GM21717 (cell line): ENCODE measurements around the gene TNFRSF19.
A peak's percentile ranks its signal among the peaks of the same experiment; 100 is the strongest.
"Not testable (repeated sequence)": the region's sequence is repeated elsewhere in the genome, so short reads cannot be mapped to it uniquely, and the experiment has no call there.

Experiments
- ATAC-seq: cut with Tn5 transposase; IDR thresholded peaks from one replicate; pipeline ENCODE4 v1.9.1; 2021; ENCODE audit warnings: mild to moderate bottlenecking, moderate library complexity; ENCODE audit not compliant: unreplicated experiment

Gene TNFRSF19

GRCh38 chr13:23570099-23570920 is at the start of gene TNFRSF19:
Gene TNFRSF19, plus strand, starts transcription at chr13:23570412. Its CDS starts 19,772 bp downstream, at chr13:23590184.
- no peak for ATAC-seq

DNA sequence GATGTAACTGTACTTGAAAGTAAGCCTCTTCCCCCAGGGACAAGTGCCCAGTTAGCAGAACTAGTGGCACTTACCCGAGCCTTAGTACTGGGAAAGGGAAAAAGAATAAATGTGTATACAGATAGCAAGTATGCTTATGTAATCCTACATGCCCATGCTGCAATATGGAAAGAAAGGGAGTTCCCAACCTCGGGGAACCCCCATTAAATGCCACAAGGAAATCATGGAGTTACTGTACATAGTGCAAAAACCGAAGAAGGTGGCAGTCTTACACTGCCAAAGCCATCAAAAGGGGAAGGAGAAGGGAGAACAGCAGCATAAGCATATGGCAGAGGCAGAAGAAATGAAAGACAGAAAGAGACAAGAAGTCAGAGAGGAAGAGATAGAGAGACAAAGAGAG is 40.3 kb upstream of the TNFRSF19 start:
- not testable (repeated sequence) for ATAC-seq

DNA sequence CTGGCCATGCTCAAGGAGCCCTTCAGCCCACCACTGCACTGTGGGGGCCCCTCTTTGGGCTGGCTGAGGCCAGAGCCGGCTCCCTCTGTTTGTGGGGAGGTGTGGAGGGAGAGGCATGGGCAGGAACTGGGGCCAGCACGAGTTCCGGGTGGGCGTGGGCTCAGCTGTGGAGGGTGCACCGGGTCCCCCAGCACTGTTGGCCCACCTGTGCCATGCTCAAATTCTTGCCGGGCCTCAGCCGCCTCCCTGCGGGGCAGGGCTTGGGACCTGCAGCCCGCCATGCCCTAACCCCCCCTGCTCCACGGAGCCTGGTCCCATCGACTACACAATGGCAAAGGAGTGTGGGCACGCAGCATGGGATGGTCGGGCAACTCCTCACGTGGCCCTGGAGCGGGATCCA is 38.8 kb upstream of the TNFRSF19 start:
- no peak for ATAC-seq

- no peak for ATAC-seq
Observed at GRCh38 chr13:23534090-23534489, 36.1 kb upstream of the TNFRSF19 start.

GRCh38 chr13:23541221-23541824 is 28.9 kb upstream of the TNFRSF19 start:
- ATAC-seq = no peak

GRCh38 chr13:23544668-23545067 is 25.5 kb upstream of the TNFRSF19 start:
- ATAC-seq = no peak

- no peak for ATAC-seq
Observed at GRCh38 chr13:23547000-23547590, 23.1 kb upstream of the TNFRSF19 start.

GRCh38 chr13:23549724-23550123 is 20.5 kb upstream of the TNFRSF19 start:
- no peak for ATAC-seq

DNA sequence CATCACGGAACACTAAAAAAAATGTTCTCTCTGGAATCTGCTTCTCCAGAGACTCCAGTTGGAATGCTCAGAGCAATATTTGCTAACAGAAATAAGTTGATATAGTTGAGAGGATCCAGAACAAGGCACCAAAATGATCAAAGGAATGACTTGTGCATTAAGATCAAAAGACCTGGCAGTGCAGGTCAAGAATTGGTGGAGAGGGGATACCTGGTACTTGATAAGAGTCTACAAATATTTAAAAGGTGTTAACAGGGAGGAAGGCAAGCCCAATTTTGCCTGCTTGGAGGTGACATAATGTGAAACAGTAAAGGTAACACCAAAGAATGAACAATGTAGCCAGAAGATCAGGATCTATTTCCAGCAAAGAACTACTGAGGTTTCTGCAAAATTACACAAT is 20.0 kb upstream of the TNFRSF19 start:
- ATAC-seq = no peak

DNA sequence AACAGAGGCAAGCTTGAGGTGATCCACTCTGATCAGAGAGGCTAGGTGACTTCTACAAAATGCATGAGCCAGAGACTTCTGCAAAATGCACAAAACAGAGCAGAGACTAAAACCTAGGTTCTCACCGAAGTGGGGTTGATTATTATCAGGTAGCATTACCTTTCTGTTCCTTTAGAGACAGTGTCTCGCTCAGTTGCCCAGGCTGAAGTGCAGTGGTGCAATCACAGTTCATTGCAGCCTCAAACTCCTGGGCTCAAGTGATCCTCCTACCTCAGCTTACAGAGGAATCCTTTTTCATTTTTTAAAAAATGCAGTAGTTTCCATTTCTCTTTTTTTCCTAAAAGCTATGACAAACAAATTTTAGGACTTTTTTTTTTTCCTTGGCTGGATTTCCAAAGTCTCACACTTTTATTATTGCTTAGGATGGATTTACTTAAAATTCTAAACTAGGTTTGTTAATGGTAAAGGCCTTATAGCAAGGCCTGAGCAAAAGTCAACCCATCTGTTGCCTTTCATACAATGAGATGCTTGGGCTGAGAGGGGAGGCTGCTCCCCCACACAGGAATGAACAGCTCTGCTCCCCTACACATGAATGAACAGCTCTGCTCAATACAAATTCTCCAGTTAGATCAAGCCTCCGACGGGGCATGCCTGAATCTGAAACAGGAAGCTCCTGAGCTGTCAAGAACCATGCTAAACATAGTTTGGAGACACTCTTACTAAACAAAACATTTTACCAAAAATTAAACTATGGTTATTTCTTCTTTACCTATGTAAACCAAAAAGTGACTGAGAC is 18.8 kb upstream of the TNFRSF19 start:
- ATAC-seq = no peak

- ATAC-seq = no peak
Observed at GRCh38 chr13:23552171-23552570, 18.0 kb upstream of the TNFRSF19 start.

GRCh38 chr13:23552661-23553060 is 17.6 kb upstream of the TNFRSF19 start:
- no peak for ATAC-seq

DNA sequence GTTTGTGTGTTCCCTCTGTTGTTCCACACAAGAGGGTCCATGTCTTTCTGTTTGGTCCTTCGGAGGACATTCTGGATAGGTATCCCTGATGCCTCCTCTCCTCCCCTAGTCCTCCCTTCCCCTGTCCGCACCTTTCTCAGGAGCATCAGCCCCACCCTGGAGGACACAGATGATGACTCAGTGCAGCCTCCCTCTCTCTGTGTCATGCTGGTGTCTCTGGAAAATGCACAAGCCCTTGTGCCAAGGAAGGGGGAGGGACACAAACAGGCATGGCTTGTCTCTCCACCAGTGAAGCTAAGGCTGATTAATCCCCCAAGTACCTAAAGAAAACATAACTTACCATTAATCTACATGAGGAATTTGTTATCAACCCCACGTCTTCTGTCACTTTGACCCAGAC is 16.2 kb upstream of the TNFRSF19 start:
- no peak for ATAC-seq

GRCh38 chr13:23557043-23557442 is 13.2 kb upstream of the TNFRSF19 start:
- ATAC-seq = no peak

DNA sequence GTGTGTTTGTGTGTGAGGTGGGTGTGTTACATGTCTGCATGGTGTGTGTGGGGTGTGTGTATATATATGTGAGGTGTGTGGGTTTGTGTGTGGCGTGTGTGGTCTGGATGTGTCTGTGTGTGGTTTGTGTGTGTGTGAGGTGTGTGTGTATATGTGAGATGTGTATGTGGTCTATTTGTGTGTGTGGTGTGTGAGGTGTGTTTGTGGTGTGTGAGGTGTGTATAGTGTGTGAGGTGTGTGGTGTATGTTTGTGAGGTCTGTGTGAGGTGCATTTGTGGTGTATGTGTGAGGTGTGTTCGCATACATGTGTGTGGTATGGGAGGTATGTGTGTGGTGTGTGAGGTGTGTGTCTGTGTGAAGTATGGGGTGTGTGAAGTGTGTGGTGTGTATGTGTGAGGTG is 12.5 kb upstream of the TNFRSF19 start:
- no peak for ATAC-seq

GRCh38 chr13:23558675-23559536 is 11.3 kb upstream of the TNFRSF19 start:
- ATAC-seq = no peak

- no peak for ATAC-seq
Observed at GRCh38 chr13:23560571-23561089, 9.6 kb upstream of the TNFRSF19 start.

DNA sequence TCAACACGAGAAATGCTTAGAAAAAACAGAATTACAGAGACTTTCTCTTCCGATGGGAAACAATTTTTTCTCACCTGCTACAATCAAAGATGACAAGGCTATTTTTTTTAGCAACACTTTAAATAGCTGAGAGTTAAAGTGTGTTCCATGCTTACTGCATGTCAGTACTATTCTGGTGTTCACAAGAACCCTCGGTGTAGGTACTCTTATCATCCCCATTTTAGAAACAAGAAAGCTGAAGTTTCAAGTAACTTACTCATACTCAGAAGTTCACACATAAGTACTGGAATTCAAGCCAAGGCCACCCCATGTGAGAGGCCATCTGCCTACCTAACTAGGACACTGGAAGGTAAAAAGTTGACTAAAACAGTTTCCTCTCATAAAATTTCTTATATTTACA is 9.0 kb upstream of the TNFRSF19 start:
- peak; percentile 87 for ATAC-seq

DNA sequence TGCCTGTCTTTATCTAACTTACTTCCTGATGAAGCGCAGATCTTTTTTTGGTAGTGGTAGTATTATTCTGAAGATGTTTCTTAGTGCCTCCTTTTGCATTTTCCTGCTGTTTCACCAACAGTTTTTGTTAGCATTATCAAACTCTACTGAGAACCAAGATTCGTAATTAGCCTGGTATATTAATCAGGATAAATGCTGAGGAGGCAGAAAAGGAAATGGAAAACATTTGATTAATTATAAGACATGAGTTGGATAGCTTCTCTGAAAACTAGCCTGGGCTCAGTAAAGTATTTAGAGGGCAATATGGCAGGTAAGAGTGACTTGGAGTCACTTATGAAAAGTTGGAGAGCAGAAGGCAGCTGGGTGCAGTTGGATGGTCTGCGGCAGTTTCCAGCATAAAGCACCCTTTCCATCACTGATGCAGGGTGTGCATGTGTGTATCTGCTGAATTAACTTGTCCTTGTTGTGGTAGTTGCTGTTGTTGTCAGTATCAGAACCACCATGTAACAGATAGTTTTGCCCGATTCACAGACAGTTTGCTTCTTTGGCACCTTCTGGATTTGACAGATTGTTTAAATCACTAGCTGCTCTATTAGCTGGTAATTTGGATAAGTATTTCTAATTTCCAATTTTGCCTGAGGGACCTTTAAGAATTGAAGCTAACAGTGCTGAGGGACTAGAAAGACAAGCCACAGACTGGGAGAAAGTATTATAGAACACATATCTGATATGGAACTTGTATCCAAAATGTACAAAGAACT is 6.9 kb upstream of the TNFRSF19 start:
- no peak for ATAC-seq
